ENCODE data around the gene CATSPERZ.
"Not testable (repeated sequence)": the region's sequence is repeated elsewhere in the genome, so short reads cannot be mapped to it uniquely, and the experiment has no call there.

CATSPERZ gene

GRCh38 chr11:64321026-64321425 lies 20.9 kb downstream of the CATSPERZ start:
- no peak for DNase-seq

- DNase-seq = no peak
Measured at GRCh38 chr11:64321533-64321932, 21.4 kb downstream of the CATSPERZ start.

DNA sequence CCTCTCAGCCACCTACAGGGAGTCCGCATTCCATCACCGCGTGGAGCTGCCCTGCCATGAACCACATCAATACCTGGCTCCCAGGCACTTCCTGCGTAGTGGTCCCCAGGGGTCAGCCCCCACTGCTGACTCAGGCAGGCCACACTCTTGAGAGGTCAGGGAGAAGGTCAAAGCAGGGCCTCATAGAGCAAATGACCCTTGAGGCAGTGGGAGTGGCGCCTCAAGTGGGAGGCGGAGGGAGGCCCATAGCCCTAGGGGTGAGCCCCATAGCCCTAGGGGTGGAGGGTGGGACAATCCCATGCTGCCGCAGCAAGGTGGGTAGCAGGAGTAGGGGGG lies 22.7 kb downstream of the CATSPERZ start:
- no peak for DNase-seq

GRCh38 chr11:64323373-64323772 lies 23.2 kb downstream of the CATSPERZ start:
- no peak for DNase-seq

- not testable (repeated sequence) for DNase-seq
Measured at GRCh38 chr11:64323984-64324383, 23.8 kb downstream of the CATSPERZ start.

DNA sequence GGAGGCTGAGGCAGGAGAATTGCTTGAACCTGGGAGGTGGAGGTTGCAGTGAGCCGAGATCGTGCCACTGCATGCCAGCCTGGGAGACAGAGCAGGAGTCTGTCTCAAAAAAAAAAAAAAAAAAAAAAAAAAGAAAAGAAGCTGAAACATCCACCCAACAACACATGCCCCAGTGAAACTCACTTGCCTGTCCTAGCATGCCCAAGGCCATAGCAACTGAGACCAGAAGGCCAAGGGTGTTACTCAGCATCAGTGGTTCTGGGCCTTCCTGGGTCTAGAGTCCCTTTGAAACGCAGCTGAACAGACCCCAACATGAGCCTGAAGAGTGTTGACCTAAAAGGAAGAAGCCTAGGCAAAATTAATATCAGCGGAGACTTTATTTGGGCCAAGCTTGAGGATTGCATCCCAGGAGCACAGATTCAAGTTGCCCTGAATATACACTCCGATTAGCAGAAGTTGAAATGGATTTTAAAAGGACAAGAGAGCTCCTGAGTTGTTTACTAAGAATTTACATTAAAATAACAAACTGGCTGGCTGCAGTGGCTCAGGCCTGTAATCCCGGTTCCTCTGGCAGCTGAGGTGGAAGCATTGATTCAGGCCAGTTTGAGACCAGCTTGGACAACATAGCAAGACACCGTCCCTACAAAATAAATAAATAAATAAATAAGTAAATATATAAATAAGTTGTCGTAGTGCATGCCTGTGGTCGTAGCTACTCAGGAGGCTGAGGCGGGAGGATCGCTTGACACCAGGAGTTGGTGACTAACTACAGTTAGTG lies 24.7 kb downstream of the CATSPERZ start:
- no peak for DNase-seq

GRCh38 chr11:64327375-64327774 lies 27.2 kb downstream of the CATSPERZ start:
- DNase-seq = no peak

DNA sequence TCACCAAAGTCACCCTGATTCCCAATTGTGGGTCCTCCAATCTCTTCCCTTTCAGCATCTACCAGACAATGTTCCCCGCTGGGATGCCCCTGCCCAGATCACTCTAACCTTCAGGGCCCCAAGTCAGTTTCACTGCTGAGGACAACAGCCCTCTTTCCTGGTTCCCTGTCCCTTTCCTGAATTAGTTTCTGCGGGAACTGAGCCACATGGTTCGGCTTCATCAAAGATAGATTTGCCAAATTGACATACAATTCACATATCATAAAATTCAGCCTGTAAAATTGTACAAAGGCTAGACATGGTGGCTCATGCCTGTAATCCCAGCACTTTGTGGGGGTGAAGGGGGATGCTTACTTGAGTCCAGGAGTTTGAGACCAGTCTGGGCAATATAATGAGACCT lies 27.8 kb downstream of the CATSPERZ start:
- no peak for DNase-seq

GRCh38 chr11:64330888-64331287 lies 30.7 kb downstream of the CATSPERZ start:
- no peak for DNase-seq

DNA sequence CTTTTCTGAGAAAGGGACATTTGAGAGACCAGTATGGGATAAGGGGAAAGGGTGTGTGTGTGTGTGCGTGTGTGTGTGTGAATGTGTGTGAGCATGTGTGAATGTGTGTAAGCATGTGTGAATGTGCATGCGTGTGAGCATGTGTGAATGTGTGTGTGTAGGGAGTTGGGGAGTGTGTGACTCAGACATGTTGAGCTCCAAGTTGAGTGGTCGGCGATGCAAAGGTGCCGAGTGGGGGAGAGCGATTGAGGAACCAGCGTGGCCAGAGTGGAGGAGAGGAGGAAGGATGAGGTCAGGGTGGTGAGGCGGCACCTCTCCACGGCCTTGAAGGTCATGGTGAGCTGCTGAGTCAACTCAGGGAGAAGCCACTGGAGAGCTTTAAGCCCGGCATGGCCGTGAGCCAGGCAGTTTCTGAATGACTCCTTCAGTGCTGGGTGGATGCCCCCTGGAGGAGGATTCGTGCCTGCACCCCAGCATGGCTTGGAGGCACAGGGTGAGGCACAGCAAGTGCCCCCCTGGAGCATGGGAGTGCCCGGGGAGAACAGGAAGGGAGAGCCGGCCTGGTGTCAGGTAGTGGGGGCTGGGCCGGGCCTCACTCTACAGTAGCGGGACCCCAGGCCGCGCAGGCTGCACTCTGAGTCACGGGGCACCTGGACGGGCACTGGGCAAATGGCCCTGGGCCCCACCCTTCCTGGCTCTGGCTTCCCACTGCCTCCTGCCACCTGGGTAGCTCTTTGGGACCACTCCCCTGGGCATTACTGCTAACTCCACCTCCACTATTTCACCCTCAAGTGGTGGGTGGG lies 31.6 kb downstream of the CATSPERZ start:
- DNase-seq = peak; percentile 47

DNA sequence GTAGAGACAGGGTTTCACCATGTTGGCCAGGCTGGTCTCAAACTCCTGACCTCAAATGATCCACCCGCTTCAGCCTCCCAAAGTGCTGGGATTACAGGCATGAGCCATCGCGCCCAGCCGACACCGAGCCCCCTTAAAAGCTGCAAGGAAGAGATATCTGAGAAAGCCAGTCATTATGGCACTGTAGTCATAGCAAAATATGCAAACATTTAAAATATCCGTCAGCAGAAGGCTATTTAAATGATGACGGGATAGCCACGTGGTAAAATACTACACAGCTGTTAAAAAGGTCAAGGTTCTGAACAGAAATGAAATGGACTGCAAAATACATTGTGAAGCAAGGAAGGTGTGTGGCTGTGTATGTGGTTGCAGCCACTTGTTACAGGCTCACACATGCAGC lies 33.4 kb downstream of the CATSPERZ start:
- DNase-seq = no peak

DNA sequence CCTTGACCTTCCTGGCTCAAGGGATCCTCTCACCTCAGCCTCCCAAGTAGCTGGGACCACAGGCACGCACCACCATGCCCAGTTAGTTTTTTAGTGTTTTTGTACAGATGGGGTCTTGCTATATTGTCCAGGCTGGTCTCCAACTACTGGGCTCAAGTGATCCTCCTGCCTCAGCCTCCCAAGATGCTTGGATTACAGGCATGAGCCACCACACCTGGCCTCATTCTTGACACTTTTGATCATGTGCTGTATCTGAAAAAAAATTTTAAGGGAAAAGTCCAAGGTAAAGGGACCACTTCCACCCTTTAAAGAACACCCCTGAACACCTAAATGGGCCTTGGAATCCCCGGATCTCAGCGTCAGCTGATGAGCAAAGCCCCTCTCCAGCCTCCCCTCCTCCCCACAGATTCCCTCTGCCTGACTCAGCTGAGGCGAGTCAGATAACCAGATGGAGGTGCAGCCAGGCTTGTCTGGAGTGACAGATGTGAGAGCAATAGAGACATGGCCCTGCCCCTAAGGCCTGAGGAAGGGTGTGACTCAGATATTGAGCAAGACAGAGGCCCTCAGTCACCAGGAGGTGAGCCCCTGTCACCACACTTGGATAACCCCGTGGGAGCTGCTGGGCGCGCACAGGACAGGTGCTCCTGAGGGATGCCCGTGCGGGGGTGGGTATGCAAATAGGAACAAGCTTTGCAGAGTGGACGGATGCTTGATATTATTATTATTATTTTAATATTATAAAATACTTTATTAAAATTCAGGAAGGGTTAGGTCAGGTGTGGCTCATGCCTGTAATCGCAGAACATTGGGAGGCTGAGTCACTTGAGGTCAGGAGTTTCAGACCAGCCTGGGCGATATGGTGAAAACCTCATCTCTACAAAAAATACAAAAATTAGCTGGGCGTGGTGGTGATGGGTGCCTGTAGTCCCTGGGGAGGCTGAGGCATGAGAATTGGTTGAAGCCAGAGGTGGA lies 34.9 kb downstream of the CATSPERZ start:
- peak; percentile 95 for DNase-seq

DNA sequence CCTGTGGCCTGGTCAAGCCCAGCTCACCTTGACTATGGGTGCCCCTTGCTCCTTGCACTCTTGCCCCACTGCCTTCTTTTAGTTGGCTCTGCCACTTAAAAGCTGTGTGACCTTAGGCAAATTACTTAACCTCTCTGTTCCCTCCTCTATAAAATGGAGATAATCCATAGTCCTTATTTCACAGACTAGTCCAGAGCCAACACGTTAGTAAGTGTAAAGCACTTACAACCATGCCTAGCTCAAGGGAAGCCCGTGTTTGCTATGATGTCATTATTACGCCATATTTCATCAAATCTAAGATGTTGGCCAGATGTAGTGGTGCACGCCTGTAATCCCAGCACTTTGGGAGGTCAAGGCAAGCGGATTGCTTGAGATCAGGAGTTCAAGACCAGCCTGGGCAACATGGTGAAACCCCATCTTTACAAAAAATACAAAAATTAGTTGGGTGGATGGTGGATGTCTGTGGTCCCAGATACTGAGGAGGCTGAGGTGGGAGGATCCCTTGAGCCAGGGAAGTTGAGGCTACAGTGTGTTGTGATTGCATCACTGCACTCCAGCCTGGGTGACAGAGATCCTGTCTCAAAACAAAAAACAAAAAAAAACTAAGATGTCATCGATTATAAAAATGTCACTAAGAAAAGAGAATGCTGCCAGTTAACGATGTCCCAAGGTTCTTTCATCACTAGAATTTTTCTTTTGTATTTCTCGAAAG lies 37.5 kb downstream of the CATSPERZ start:
- no peak for DNase-seq

- no peak for DNase-seq
Measured at GRCh38 chr11:64338716-64339115, 38.6 kb downstream of the CATSPERZ start.

- DNase-seq = no peak
Measured at GRCh38 chr11:64339286-64339685, 39.1 kb downstream of the CATSPERZ start.

GRCh38 chr11:64339754-64340408 lies 39.7 kb downstream of the CATSPERZ start, which contains the start of gene CCDC88B:
TSS of gene CCDC88B (plus strand) at chr11:64340204. CDS start at chr11:64340267, 63 bp downstream.
- no peak for DNase-seq

GRCh38 chr11:64340671-64341335 lies 40.6 kb downstream of the CATSPERZ start:
- no peak for DNase-seq

- no peak for DNase-seq
Measured at GRCh38 chr11:64341429-64341828, 41.3 kb downstream of the CATSPERZ start.

GRCh38 chr11:64341851-64342791 lies 42.0 kb downstream of the CATSPERZ start:
- peak; percentile 36 for DNase-seq

All from NCI-H1694 treated with DMSO at 0.1 percent for 48 hours (cell line).